GM19467 (cell line): ENCODE measurements around the gene TNNT1.
"Not testable (repeated sequence)": the region's sequence is repeated elsewhere in the genome, so short reads cannot be mapped to it uniquely, and the experiment has no call there.

Experiments used
- ATAC-seq: cut with Tn5 transposase; IDR thresholded peaks from one replicate; pipeline ENCODE4 v1.9.1; 2021; ENCODE audit warnings: mild to moderate bottlenecking, moderate library complexity; ENCODE audit not compliant: unreplicated experiment

TNNT1 gene

DNA sequence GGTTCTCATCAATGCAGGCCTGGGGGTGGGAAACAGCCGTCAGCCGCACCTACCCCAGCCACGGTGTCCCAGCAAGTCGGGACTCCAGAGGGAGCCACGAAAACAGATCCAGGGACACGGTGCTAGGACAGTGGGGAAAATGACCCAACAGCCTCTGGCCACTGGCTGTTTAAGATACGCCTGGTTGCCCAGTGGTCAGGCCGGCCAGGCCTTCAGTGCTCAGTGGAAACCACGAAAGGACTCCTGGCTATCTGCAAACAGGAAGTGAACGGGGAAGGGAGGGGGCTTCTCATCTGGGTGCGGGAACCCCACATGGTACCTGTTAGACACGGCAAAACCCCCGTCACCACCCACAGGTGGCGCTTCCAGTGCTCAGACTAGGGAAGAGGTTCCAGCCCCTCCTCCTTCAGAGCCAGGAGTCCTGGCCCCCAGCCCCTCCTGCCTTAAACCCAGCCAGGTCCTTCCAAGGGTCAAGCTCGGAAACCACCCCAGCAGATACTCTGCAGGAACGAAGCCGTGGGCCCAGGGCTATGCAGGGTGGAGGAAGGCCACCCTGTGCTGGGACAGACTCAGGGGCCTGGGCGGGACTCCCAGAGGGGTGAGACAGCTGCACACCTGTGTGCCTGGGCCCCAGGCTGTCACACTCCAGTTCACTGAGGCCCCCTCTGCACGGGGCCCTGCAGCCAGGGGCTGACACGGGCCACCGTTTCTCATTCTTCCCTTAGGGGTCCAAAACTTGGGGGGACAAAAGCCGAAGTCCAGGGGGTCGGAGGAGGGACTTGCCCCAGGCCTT is 36.0 kb downstream of the TNNT1 start:
- no peak for ATAC-seq

DNA sequence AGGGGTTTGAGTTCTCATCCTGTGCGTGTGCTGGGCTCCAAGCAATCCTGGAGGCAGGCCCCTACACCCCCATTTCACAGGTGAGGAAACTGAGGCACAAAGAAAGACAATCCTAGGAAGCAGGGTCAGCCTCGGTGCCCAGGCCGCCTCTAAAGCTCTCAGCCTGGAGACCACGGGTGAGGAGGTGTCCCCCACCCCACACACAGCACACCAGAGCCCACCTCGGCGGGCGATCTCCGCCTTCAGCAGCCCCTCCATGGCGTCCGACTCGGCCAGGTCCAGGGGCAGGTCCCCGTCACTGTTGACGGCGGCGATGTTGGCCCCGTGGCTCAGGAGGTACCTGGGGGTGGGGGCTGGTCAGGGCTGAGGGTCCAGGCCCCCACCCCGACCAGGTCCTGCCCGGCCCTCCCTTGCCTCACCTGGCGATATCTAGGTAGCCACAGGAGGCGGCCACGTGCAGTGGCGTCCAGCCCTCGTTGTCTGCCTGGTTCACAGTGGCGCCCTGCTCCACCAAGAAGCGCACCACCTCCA is 36.7 kb downstream of the TNNT1 start:
- no peak for ATAC-seq

DNA sequence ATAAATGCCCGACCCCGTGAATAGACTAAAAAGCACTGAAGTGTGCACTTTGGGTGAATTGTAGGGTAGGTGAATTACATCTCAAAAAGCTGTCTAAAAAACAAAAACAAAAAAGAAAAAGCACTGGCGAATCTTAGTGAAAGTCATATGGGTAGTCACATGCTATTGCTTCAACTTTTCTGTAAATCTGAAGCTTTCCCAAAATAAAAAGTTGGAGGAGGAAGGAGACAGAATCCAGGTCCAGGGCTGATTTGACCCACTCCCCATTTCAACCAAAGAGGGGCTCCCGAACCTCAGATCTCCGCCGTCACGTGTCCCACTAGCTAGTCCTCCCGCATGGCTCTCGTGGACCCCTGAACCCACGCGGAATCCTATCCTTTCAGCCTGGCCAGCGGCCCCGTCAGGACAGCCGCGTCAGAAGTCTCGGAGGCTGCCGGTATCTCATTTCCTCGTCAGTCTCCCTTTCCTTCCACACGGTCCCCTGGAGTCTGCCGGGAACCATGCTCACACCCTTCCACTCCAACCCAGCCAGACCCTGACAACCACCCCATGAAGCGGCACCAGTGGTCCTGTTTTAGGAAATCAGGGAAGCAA is 37.7 kb downstream of the TNNT1 start:
- no peak for ATAC-seq

DNA sequence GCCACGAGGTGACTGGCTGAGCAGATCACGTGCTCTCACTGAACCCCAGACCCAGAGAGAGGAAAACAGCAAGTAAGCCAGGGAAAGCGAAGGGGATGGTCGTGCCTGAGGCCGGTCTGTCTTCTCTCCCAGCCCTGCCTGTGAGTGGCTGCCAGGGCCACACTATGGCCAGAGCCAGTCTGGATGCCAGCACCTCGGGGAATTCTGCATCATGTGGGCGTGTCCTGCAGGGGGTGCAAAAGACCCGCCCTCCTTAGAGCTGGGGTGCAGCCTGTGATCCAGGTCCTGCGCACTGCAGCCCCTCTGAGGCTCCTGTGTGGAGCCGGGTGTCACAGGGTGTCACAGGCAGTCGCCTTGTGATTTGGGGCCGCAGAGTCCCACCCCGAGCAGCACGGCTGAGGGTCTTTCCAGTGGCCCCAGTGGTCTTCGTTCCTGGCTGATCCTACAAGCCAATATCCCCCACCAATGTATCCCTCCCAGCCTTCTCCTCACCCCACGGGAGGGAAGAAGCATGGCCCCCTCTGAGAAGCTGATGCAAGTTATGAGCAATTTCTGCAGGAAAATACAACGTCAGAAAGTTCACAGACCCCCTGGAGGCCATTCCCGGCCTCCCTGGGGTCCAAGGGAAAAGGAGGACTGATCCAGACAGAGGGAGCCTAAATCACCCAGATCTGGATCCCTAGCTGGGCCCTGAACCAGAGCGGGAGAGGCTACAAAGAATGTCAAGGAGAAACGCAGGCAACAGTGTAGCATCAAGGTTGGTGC is 39.3 kb downstream of the TNNT1 start:
- ATAC-seq = no peak

DNA sequence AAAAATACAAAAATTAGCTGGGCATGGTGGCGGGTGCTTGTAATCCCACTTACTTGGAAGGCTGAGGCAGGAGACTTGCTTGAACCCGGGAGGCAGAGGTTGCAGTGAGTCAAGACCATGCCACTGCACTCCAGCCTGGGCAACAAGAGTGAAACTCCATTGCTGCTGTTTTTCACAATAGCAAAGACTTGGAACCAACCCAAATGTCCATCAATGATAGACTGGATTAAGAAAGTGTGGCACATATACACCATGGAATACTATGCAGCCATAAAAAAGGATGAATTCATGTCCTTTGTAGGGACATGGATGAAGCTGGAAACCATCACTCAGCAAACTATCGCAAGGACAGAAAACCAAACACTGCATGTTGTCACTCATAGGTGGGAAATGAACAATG is 41.8 kb downstream of the TNNT1 start:
- ATAC-seq = not testable (repeated sequence)

DNA sequence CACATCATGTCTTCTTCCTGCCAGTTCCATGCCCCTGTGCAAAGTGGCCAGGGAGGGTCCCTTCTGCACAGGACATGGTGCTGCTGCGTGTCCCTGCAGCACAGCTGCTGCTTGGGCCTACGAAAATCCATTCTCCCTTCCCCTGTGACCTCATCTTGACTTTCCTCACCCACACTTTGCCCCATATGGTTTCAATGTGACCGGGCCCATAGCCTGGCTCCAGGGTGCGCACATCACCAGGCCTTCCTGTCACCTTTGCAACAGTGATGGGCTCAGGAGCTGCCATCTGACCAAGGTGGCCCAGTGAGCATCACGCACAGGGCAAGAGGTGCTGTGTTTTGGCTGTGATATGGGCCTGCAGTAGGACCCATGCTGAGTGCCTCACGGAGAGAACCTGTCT is 42.4 kb downstream of the TNNT1 start:
- no peak for ATAC-seq

DNA sequence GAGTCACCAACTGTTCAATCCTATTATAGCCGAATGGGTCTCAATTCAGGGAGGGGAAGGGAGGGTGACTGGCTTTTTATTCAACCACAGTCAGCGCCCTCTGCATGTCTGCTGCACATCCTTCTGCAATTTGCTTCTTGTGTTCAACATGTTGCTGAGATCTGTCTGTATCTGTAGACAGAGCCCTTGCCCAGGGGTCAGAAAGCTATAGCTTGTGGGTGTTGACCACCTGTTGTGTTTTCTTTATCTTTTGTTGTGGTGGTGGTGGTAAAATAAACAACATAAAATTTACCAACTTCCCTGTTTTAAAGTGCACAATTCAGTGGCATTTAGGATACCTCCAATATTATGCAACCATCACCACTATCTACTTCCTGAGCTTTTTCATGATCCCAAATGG is 43.8 kb downstream of the TNNT1 start:
- ATAC-seq = no peak

DNA sequence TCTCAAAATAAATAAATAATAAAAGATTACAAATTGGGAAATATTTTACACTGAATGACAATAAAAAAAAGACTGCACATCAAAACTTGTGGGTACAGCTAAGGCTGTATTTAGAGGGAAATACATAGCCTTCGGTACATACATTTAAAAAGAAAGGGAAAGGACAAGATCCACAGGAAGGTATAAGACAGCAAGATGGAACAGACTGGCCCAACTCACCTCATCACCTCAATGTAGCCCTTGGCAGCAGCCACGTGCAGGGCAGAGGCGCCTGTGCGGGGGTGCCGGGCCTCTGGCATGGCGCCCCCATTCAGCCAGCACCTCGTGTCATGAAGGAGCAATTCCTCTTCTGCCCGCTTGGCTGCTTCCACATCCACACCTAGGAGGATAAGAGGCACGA is 45.8 kb downstream of the TNNT1 start:
- ATAC-seq = no peak

DNA sequence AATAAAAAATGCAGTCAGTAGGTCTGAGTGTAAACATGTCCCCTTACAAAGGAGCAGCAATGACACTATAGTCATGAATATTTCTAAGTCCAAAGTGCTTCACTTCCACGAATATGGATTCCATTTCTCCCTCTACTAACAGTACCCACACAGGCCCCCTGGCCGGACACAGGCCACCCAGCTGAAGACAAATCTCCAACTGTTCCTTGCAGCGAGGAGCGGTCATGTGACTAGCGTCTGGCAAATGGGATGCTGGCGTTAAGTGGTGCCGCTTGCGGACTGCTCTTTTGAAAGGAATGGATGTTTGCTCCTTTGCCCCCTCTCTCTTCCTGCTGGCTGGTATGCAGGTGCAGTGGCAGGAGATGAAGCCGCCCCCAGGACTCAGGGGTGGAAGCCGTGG is 47.7 kb downstream of the TNNT1 start:
- no peak for ATAC-seq

DNA sequence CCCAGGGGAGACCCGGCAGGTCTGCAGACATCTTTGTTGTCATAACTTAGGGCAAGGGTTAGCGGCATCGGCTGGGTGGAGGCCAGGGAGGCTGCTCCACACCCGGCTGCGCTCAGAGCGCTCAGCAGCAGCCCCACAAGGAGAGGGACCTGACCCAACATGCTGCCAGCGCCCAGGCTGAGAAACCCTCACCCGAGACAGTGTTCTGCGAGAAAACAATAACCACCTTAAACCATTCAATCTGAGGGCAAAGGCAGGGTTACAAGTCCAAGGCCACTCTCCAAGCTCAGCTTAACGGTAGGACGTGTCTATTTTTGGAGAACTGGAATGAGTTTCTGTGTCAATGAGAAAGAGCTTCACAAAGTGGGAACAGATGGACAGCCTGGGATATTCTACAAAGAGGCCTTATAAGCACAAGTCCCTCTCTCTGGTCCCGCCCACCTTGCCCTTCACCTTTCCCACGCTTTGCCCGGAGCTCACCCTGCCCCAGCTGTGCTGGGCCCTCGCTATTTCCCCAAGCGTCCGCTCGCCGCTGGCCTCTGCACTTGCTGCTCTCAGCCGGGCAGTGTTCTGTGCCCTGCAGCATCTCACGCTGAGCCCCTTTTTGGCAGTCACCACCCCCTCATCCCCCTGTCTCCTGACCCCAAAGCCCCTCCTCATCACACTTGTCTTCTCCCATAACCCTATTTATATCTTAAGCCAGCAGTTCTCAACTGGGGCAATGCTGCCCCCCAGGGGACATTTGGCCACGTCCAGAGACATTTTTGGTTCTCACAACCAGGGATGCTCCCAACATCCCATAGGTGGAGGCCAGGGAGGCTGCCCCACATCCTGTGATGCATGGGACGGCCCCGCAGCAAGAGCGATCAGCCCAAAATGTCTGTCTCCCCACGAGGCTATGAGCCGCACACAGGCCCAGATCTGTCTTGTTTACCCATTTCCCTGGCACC is 49.2 kb downstream of the TNNT1 start:
- ATAC-seq = no peak

DNA sequence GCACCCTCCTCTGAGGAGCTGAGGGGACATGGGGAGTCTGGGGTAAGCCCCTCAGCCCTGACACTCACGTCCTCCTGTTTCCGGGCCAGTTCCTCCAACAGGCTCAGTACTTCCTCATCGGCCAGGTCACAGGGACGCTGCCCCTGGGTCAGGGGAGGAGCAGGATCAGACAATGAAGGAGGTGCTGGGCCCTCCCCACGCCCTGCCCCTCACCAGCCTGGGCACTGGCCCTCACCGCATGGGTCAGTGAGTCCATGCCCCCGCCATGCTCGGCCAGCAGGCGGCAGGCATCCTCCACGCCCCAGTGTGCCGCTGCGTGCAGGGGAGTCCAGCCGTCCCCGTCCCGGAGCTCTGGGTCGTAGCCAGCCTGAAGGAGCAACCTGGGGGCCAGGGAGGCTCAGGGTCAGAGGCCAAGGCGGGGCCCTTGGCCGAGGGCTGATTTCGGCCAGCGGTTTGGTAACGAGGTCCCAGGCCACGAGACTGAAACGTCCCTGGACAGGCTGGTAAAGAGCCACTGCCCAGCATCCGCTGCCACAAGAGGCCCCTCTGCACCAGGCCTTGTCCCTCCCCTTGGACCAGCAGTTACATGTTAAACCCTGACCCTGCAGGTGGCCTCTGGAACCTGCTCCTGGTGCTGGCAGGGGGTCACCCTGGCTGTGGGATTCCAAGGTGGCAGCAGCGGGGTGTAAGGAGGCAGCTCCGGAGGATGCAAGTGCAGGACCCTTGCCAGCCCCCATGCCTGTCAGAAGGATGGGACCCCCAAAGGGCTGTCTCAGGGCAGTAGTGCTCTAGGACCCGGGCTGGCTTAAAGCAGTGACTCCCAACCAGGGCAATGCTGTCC is 50.1 kb downstream of the TNNT1 start:
- no peak for ATAC-seq

DNA sequence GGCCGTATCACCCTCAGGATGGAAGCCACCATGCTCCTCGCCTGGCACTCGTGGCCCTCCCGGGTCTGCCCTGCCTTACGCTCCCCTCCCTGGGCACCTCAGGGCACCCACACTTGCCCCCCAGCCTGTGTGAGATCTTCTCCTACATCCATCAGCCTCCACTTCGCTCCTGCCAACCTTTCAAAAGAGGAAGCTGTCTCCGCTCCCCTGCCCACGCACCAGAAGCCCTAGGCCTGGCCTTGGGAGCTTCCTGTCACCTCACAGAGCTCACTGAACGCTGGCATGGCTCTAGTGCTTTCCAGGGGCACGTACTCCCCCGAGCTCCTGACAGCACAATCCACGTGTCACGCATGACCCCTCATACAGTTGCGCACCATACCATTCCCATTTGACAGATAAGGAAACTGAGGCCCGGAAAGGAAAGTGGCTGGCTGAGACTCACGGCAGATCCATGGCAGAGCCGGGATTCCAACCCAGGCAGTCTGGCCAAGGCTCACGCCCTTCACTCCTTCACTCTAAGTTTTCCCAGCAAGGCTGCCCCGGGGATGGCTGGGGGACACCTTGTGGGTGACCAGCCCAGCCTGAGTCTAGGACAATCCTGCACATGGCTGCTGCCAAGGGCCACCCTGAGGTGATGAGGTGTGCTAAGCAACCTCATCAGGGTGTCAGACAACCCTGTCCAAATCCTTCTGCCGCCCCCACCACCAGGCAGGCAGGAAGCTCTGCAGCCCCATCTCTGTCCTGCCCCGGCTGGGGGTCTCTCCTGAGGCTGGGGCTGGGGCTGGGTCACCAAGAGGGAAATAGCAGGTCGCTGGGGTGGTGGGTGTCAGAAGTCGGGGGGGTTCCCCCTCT is 50.9 kb downstream of the TNNT1 start:
- no peak for ATAC-seq

DNA sequence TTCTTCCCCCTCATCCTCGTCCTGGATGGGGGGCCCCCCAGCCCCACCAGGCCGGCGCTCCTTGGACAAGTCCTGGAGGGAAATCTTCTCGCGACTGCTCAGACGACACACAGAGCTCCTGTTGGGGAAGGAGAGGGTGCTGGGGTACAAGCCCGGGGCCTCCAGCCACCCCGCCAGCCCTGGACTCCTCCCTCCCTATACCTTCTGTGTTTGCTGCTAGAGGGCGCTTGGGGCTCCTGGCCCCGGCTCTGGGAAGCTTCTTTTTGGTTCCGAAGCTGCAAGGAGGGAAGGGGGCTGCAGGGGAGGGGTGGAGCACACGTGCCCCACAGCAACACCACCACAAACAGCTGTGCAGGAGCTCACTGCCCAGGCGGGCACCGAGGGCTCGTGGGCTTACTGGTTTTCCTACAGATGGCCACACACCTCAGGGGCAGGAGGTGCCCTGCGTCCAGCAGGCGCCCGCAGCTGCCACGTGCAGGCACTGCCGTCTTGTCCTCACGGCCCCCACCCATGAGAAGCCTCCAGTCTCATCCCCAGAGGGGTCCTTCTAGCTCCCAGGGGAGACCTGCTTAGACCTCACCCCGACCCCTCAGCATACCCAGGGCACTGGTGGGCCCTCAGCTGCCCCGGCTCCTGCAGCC is 52.8 kb downstream of the TNNT1 start:
- no peak for ATAC-seq

DNA sequence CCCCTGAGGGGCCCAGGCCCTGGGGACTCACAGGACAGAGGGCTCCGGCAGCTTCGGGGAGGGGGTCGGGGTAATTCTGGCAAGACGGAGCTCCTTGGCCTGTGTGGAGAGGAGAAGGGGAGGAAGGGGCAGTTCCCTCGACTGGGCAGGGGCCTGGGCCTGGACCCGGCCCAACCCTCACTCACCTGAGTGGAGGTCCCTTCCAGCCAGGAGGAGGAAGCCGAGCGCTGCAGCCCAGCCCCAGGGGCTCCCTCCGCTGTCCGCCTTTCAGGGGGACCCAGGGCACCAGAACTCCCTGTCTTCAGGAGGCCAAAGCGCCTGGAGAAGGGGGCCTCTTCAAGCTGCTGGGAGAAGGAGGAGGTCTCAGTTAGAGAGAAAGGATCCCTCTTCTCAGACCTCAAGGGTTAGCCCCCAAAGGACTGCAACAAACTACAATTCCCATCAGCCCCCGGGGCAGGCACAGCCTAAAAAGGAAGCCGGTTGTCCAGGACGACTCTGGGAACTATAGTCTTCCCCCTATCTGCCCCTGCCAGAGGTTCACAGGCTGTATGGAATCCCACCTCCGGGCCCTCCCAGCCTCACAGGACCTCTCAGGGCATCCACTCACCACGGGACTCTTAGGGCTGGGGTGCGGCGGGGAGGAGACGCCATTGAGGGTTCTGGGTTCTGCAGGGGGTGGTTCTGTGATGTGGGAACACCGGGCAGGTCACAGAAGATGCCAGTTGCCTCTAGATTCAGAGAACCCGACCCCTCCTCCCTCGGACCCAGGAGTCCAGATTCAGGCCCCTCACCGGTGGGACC is 53.5 kb downstream of the TNNT1 start:
- no peak for ATAC-seq

DNA sequence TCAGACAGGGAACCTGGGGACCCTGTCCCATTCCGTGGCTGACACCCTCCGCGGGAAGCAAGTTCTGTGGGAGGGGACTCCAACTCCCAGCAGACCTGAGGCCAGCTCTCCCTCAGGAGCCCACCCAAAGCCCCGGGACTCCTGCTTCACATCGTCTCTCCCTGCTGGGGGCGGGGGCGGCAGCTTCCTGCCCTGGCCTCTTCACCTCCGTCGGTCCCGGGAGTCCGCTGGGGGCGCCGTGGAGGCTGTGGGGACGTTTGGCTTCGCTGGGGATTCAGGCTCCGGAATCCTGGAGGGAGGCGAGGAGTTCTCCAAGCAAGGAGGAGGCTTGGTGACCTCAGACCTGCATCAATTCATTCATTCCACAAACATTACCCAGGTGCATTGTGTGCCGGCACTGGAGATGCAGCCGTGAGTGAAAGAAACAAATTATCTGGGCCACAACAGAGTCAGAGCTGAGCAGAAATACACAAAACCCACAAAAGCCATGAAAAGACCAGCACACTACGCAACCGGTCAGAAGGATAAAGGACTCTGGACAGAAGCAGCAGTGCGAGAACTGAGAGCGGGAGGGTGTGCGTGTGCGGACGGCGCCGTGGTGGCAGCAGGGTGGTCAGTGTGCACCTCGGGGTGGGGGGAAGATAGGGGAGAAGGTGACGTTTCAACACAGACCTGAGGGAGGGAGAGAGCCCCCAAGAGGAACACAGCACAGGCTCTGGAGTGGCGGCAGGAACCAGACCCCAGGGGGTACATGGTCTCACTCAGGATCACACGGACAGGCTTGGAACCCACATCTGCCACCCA is 54.3 kb downstream of the TNNT1 start:
- no peak for ATAC-seq

DNA sequence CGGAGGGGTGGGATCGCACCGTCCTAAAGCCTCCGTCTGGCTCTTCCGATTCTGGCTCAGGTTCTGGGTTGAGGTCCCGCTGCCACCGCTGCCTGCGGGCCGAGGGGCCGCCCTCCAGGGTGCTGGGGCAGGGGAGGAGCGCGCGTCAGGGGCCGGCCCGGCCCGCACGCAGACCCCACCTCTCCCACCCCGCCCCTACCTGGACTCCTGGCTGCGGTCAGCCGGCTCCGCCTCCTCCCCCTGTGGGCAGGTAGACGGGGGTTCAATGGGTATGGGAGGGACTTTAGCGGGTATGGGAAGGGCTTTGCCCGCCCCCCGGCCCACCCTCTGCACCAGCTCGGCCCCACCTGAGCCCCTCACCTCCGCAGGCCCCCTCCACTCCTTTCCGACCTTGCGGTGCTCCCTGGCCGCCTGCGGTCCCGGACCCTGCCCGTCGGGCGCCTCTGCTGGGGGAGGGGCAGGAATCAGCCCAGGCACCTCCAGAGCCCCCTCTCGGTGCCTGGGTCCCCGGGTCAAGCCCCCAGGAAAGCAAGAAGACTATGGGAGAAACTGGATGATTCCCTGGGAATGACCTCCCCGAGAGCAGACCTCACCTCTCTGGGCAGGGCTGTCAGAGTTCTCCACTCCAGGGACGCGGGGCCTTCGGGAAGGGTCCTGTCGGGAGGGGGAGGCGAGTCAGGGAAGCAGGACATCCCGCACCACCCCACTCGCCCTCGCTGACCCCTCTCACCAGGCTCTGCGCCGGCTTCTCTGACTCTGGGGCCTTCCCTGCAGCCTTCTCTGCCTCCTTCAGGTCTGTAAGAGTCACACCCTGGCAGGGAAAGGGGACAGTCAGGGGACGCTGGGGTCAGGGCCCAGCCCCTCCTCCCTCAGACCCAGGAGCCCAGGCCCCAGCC is 56.3 kb downstream of the TNNT1 start:
- no peak for ATAC-seq
